Stimulated activated naive CD8-positive, alpha-beta T cell treated with anti-CD3 and anti-CD28 coated beads, Interleukin-15, Interleukin-2, amounts not matched to agents 100 ng/mL and 50 ng/mL, for 24 hours (primary cell): ENCODE data around the gene FARP1.
A peak's percentile ranks its signal among the peaks of the same experiment; 100 is the strongest.

Source experiments
- H3K27ac Mint-ChIP-seq: one replicate; pipeline ENCODE4 v1.8.0; 2021; ENCODE audit warnings: mild to moderate bottlenecking, mixed read lengths
- H3K27me3 Mint-ChIP-seq: one replicate; pipeline ENCODE4 v1.8.0; 2021; ENCODE audit warnings: mixed read lengths
- H3K36me3 Mint-ChIP-seq: one replicate; pipeline ENCODE4 v1.8.0; 2021; ENCODE audit warnings: low read depth, mixed read lengths
- H3K4me1 Mint-ChIP-seq: one replicate; pipeline ENCODE4 v1.8.0; 2021; ENCODE audit warnings: low read depth, mixed read lengths
- H3K4me3 Mint-ChIP-seq: one replicate; pipeline ENCODE4 v1.8.0; 2021; ENCODE audit warnings: mild to moderate bottlenecking, mixed read lengths
- H3K9me3 Mint-ChIP-seq: one replicate; pipeline ENCODE4 v1.8.0; 2021; ENCODE audit warnings: mixed read lengths

The FARP1 gene

DNA sequence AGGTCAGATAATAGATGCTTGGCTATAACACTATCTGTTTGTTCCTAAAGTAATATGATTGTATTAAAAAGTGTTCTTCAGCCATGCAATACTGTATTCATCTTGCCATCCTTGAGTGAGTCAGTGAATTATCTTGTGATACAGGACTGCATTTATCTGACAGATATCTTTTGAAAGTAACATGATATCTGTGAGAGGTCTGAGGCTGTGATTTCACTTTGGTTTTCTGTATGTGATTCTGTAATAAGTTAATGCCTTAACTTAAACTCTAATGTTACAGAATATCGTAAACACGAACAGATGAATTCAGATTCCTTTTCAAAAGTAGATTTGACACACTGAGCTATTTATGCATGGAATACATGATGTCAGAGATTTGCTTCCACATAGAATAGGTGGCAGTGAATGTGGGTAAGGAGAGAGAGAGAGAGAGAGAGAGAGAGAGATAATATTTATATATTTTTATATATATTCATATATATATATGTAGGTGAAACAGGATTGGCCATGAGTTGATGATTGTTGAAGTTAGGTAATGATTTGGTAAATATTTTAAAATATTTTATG, 132.1 kb downstream of the FARP1 start:
- no peaks in the 10 kb centered on the region for H3K9me3 Mint-ChIP-seq
- no peaks in the 10 kb centered on the region for H3K4me1 Mint-ChIP-seq
- H3K27ac Mint-ChIP-seq, result no peak overlapping the region
- no peak overlapping the region for H3K4me3 Mint-ChIP-seq
- no peaks in the 10 kb centered on the region for H3K36me3 Mint-ChIP-seq
- no peaks in the 10 kb centered on the region for H3K27me3 Mint-ChIP-seq

DNA sequence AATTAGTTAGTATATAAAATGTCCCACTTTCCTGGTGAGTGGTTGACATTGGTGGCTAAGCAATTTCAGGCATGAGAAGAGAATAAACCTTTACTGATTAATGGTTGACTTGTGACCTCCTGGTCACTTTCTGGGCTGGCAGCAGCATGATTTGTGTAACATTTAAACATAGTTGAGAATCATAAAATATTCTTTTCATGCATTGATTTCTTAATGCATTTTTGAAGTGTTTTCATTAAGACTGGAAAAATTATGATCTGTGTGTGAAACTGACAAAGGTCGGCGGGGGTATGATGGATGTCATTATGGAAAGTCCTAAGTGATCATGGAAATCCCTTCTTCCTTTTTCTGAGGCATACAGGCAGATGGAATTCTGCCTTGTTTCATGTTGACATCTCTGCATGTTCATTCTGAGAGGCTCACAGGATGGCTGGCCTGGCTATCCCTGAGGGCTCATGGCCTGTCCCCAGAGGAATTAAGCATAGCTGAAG, 132.8 kb downstream of the FARP1 start:
- Mint-ChIP-seq H3K4me1 (no peaks in the 10 kb centered on the region), H3K27ac (no peak overlapping the region), H3K36me3 (no peaks in the 10 kb centered on the region)

DNA sequence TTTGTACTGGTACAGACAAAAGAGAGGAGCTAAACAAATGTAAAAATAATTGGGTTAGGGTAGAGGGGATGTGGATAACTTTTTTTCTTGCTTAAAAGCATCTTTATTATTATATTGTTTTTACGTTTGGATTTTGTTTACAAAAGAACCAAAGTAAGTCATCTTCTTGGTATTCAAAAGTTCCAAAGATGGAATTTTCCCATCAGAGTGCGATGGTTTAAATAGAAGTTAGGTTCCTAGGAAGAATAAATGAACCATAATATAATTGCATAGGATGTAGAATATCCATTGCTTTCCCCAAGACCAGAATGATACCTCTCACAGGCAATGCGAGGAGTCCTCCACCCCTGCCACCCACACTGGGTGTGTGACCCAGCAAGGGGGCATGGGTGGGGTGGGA, 133.6 kb downstream of the FARP1 start:
- Mint-ChIP-seq H3K4me3 (no peak overlapping the region), H3K36me3 (no peaks in the 10 kb centered on the region), H3K9me3 (no peaks in the 10 kb centered on the region), H3K27ac (no peak overlapping the region), H3K4me1 (no peaks in the 10 kb centered on the region), H3K27me3 (peaks cover 4% of the 10 kb centered on the region)

More for the DNA sequence above, 132.8 kb downstream of the FARP1 start:
- H3K27me3 Mint-ChIP-seq, result peaks cover 4% of the 10 kb centered on the region
- H3K4me3 Mint-ChIP-seq, result no peak overlapping the region
- H3K9me3 Mint-ChIP-seq, result no peaks in the 10 kb centered on the region

DNA sequence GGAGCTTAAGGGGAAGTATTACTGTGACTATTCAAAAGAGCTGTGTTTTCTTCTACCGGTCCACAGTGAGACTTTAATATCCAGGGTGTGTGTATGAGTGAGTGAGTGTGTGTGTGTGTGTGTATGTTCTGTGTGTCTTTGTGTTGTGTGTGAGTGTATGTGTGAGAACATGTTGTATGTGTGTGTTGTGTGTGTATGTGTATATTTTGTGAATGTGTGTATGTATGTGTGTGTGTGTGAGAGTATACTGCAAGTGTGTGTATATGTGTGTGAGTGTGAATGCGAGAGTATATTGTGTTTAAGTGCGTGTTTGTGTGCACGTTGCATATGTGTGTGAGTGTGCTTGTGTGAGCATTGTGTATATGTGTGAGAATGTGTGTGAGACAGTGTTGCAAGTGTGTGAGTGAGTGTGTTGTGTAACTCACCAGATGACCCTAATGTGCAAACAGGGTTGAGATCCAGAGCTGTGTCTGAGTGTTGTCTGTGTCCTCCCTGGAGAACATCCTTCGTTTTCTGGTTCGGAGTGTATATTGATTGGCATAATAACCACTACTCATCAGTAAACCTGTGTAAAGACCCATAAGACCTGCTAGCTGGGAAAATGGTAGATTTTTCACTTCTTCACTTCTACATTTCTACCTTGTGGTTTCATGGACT, 135.3 kb downstream of the FARP1 start:
- no peaks in the 10 kb centered on the region for H3K36me3 Mint-ChIP-seq
- peaks cover 4% of the 10 kb centered on the region for H3K27me3 Mint-ChIP-seq
- no peak overlapping the region for H3K4me3 Mint-ChIP-seq
- H3K9me3 Mint-ChIP-seq, result no peaks in the 10 kb centered on the region
- H3K4me1 Mint-ChIP-seq, result no peaks in the 10 kb centered on the region
- H3K27ac Mint-ChIP-seq, result no peak overlapping the region

DNA sequence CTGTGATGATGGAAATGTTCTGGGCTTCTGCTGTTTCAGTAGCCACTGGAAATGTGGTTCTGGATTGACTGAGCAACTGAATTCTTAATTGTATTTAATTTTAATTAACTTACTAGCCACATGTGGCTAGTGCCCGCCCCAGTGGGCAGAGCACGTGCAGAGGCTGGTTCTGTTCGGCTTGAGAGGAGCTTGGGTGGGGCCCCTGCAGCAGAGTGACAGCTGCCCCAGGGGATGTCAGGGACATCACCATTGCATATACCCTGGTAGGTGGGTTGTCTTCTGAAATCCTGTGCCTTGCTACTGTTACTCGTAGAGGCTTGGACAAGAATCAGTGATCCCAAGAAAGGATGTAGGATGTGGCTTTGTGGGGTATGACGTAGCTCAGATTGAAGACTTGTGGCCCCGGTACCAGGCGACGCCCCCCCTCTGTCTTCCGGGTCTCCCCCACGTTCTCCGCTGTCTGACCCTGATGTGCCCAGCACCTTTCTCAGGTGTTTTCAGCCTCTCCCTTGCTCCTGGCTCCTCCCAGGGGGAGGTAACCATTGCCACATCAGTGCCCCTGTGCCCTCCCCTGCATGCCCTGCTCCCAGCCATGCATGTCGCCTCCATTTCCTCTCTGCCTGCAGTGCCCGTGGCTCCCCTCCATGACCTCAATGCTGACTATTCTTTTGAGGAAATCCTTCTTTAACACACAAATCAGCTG, 136.7 kb downstream of the FARP1 start:
- Mint-ChIP-seq H3K36me3 (no peaks in the 10 kb centered on the region), H3K27me3 (peaks cover 4% of the 10 kb centered on the region), H3K27ac (peak overlapping the region; percentile 18), H3K4me3 (no peak overlapping the region), H3K9me3 (no peaks in the 10 kb centered on the region), H3K4me1 (no peaks in the 10 kb centered on the region)

DNA sequence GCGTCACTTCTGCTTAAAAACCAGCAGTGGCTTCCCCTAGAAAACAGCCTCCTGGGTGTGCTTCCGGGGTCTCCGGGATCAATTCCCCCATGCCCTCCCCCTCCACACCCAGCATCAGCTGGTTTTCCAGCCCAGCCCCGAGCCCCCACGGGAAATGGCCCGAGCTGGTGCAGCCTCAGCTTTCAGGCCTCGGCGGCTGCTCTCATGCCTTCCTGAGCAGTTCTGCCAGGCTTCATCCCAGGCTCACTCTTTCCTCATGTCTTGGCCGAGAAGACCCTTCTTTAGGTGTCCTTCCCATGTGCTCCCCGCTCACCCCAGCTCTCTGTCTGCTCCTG, 137.2 kb downstream of the FARP1 start:
- H3K4me1 Mint-ChIP-seq, result no peaks in the 10 kb centered on the region
- H3K9me3 Mint-ChIP-seq, result no peaks in the 10 kb centered on the region
- H3K27ac Mint-ChIP-seq, result peak overlapping the region; percentile 18
- peaks cover 4% of the 10 kb centered on the region for H3K27me3 Mint-ChIP-seq
- H3K36me3 Mint-ChIP-seq, result no peaks in the 10 kb centered on the region
- H3K4me3 Mint-ChIP-seq, result no peak overlapping the region

DNA sequence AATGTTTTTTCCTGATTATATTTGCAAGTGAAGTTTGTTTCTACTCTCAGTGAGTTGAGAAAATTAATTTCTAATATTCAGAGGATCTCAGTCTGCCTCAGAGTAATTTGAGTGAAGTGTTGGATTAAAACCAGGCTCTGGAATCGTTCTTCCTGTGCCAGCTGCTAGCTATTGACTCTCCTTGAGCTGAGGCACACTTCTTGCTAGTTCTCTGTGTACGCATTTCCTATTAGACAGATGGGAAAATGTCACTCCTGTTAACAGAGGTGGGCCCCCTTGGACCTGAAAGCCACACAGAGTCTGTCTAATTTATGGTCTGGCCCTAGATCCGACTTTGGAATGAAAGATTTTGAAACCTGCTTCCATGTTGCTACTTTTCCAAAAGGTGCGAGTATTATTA, 141.8 kb downstream of the FARP1 start:
- H3K9me3 Mint-ChIP-seq, result no peaks in the 10 kb centered on the region
- no peaks in the 10 kb centered on the region for H3K4me1 Mint-ChIP-seq
- no peak overlapping the region for H3K27ac Mint-ChIP-seq
- H3K36me3 Mint-ChIP-seq, result no peaks in the 10 kb centered on the region
- no peak overlapping the region for H3K4me3 Mint-ChIP-seq
- peaks cover 4% of the 10 kb centered on the region for H3K27me3 Mint-ChIP-seq

DNA sequence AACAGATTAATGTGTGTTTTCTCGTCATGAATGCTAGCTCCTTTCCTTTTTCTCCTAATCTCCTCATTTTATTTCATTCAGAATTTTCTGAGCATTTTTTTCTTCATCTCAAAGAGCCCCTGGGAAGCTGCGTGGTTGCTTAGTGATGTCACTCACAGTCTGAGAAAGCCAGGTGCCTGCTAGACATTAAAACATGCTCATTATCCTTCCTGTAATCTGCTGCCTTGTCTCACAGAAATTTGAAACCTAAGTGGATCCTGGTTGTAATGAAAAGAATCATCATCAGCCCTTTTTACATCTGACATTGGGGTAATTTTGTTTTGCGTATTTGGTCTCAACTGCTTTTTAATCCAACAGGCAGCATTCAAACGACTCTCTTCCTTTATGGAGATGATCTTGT, 142.4 kb downstream of the FARP1 start:
- Mint-ChIP-seq H3K9me3 (no peaks in the 10 kb centered on the region), H3K27me3 (peaks cover 3% of the 10 kb centered on the region), H3K4me3 (no peak overlapping the region), H3K4me1 (no peaks in the 10 kb centered on the region), H3K36me3 (no peaks in the 10 kb centered on the region), H3K27ac (no peak overlapping the region)

DNA sequence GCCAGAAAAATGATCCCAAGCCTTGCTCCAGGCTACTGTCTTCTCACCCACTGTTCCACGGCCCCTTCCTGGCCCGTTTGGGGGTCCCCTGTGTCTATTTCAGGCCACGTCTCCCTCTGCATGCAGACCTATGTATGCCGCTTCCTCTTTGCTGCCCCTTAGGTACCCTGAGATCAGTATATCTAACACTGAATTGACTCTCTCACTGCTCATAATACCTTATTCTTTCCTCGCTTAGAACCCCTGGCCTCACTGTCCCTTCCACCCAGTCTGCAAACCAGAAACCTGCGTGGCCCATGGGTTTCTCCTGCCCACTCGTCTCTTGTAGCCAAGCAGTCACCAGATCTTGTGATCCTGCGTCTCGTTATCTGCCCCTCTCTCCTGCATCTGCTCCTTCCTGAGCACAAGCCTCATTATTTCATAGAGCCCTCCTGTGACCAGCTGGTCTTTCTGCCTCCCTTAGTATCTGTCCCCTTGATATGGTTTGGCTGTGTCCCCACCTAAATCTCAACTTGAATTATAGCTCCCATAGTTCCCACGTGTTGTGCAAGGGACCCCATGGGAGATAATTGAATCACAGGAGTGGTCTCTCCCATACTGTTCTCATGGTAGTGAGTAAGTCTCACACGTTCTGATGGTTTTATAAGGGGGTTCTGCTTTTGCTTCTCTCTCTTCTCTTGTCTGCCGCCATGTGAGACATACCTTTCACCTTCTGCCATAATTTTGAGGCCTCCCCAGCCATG, 143.1 kb downstream of the FARP1 start:
- H3K36me3 Mint-ChIP-seq, result no peaks in the 10 kb centered on the region
- H3K9me3 Mint-ChIP-seq, result no peaks in the 10 kb centered on the region
- no peak overlapping the region for H3K4me3 Mint-ChIP-seq
- no peaks in the 10 kb centered on the region for H3K4me1 Mint-ChIP-seq
- no peaks in the 10 kb centered on the region for H3K27me3 Mint-ChIP-seq
- H3K27ac Mint-ChIP-seq, result no peak overlapping the region

DNA sequence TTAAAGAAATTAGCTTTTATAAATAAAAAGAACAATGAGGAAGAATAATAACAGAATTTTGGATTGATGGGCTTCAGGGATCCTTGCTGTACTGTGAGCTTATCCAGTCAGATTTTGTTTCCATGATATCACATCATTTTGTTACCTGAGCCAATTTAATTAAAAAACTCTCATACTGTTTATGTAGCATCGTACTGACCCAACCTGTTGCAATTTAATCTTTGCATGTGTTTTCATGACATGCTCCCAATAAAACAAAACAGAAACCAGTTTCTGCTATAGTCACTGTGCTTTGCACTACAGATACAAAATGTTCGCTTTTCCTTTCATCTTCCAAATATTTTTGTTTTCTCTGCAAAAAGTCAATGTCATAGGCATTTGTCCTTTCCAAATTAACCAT, 143.9 kb downstream of the FARP1 start:
- H3K4me3 Mint-ChIP-seq, result no peak overlapping the region
- no peaks in the 10 kb centered on the region for H3K27me3 Mint-ChIP-seq
- H3K4me1 Mint-ChIP-seq, result no peaks in the 10 kb centered on the region
- H3K9me3 Mint-ChIP-seq, result no peaks in the 10 kb centered on the region
- no peak overlapping the region for H3K27ac Mint-ChIP-seq
- H3K36me3 Mint-ChIP-seq, result no peaks in the 10 kb centered on the region

DNA sequence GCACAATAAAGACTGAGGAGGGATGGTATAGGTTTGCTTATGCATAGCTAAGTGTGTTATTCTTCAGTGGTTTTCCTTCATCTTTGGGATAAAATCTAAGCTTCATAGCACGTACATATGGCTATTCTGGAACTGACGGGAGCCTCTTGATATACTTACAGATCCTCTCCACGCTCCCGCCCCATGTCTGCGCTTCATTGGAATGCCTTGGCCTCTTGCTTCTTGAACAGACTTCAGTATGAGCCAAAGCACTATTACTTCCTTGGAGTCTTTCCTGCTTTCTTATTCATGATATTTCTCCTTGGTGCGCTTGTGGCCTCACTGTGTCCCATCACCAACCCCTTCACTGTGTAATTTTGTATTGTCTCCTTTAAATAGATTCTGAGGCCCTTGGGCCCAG, 145.3 kb downstream of the FARP1 start:
- Mint-ChIP-seq H3K36me3 (no peaks in the 10 kb centered on the region), H3K4me1 (no peaks in the 10 kb centered on the region), H3K27me3 (no peaks in the 10 kb centered on the region), H3K9me3 (no peaks in the 10 kb centered on the region), H3K4me3 (no peak overlapping the region), H3K27ac (no peak overlapping the region)

DNA sequence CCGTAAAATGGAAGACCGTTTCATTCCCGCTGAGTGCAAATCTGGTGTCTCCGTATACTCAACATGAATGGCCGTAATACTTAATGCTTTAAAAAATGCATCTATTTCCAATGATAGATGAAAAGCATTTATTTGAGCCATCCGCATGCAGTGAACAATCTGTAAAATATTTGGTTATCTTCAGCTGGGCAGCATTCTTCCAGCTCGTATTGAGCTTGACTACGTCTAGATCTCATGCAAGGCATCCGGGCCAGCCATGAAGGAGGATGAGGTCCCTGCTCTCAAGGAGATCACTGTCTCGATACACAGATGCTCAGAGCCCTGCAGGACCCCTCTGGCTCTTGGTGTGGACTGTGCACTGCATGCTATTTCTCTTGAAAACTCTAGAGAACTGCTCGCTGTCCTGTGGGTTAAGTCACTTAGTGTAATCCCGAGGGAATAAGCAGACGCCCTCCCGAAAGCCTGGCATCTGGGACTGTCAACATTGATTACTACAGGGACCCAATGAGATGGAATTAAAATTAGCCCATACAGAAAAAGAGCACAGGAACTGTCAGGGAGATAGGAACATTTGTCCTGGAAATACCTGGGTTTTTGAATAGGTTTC, 146.5 kb downstream of the FARP1 start:
- no peaks in the 10 kb centered on the region for H3K9me3 Mint-ChIP-seq
- no peak overlapping the region for H3K27ac Mint-ChIP-seq
- no peak overlapping the region for H3K4me3 Mint-ChIP-seq
- no peaks in the 10 kb centered on the region for H3K4me1 Mint-ChIP-seq
- no peaks in the 10 kb centered on the region for H3K36me3 Mint-ChIP-seq
- no peaks in the 10 kb centered on the region for H3K27me3 Mint-ChIP-seq

DNA sequence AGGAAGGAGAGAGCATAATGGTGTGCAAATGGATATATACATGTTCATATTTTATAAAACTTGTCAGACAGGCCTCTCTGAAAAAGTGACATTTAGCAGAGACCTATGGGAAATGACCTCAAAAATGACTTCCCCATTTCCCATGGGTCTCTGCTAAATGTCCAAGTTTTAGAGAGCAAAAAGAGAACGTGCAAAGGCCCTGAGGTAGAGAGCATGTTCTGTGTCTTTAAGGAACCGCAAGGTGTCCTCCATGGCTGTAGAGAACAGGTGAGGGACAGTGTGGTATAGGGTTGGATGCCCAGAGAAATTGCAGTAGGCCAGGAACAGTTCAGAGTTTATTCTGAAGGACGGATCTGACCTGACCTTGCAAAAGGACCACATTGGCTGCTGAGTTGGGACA, 147.4 kb downstream of the FARP1 start:
- no peaks in the 10 kb centered on the region for H3K4me1 Mint-ChIP-seq
- no peak overlapping the region for H3K27ac Mint-ChIP-seq
- H3K9me3 Mint-ChIP-seq, result no peaks in the 10 kb centered on the region
- no peak overlapping the region for H3K4me3 Mint-ChIP-seq
- H3K27me3 Mint-ChIP-seq, result no peaks in the 10 kb centered on the region
- H3K36me3 Mint-ChIP-seq, result no peaks in the 10 kb centered on the region

DNA sequence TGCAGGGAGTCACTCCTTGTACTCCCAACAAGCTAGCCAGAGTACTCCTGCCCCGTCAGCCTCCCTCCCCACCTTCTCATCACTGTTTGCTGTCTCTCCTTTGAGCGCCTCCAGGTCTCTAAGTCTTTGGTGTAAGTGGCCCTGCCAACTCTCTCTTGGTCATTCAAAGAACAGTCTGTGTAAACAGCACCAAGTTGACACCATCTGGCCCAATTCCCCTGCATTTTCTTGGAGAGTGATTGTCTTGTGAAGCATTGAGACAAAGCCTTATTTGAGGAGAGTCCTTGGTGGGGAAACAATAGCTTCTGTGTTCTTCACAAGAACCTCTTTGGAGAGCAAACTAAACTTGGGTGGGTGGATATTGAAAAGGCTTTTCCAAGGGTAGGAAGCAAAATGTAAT, 148.8 kb downstream of the FARP1 start:
- peaks cover 3% of the 10 kb centered on the region for H3K27me3 Mint-ChIP-seq
- H3K9me3 Mint-ChIP-seq, result no peaks in the 10 kb centered on the region
- H3K27ac Mint-ChIP-seq, result no peak overlapping the region
- H3K36me3 Mint-ChIP-seq, result no peaks in the 10 kb centered on the region
- no peaks in the 10 kb centered on the region for H3K4me1 Mint-ChIP-seq
- H3K4me3 Mint-ChIP-seq, result no peak overlapping the region

DNA sequence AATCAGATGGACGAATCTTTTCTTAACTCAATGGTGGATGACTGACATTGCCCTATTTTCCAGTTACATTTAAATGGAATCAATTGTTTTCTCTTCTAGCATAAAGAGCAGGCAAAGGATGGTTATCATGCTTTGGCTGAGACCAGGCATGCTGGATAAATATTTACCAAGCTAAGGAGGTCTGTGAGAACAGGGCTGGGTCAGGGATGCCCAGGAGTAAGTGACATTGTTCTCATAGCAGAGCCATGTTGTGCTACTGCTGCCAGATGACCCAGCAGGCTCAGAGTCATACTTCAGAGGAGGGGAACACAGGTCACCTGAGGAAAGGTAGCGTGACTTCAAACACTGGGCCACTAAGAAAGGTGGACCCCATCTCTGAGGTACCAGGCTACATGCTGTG, 150.2 kb downstream of the FARP1 start:
- no peaks in the 10 kb centered on the region for H3K36me3 Mint-ChIP-seq
- H3K9me3 Mint-ChIP-seq, result no peaks in the 10 kb centered on the region
- H3K27me3 Mint-ChIP-seq, result peaks cover 7% of the 10 kb centered on the region
- no peaks in the 10 kb centered on the region for H3K4me1 Mint-ChIP-seq
- H3K27ac Mint-ChIP-seq, result no peak overlapping the region
- no peak overlapping the region for H3K4me3 Mint-ChIP-seq
